ENCODE data around the gene DCT. TPM values are rescaled to one million over a fixed set of nuclear protein-coding genes. Genes with fewer than 3 reads are reported as not detected.

DCT gene
- total and polyA plus RNA-seq, 2 of the 8 experiments (the other 6 are each of a cell fraction or from before 2014, with no cell fraction given) = 0.02 TPM; not detected in 1

GRCh38 chr13:94408314-94409036 is 71.0 kb downstream of the DCT start:
- H3K23ac ChIP-seq (ENCODE audit: insufficient read length) = no peak overlapping the region
- CTCF ChIA-PET (ENCODE audit: partially characterized antibody) = interaction anchor here (0.6 to 1.9 kb wide), 3 partner anchors 8 to 1806 kb away, joined by 3 to 6 read pairs (median 4); no protein-coding TSS in a partner anchor
- no peak for FAIRE-seq
- no peak for TF ChIP-seq RFX5 (IDR thresholded peaks at IDR 0.05; ENCODE audit: borderline replicate concordance, low read depth, low read length)
- TF ChIP-seq POLR2AphosphoS5 (IDR thresholded peaks at IDR 0.05; ENCODE audit: low read depth, low read length) = no peak
- TF ChIP-seq NANOG (IDR thresholded peaks at IDR 0.05; ENCODE audit: insufficient read depth, low read depth, low read length, poor library complexity, severe bottlenecking) = no peak
- no peak for TF ChIP-seq POU5F1 (IDR thresholded peaks at IDR 0.05; ENCODE audit: low read depth, low read length)
- no peak for TF ChIP-seq E2F6 (IDR thresholded peaks at IDR 0.05)
- no peak for TF ChIP-seq RXRA (IDR thresholded peaks at IDR 0.05; ENCODE audit: insufficient read depth, low read depth, low read length)
- no peak for TF ChIP-seq SAP30 (IDR thresholded peaks at IDR 0.05; ENCODE audit: insufficient read depth, insufficient replicate concordance, low read length)
- TF ChIP-seq CHD2 (IDR thresholded peaks at IDR 0.05; ENCODE audit: low read length) = no peak
- TF ChIP-seq CREB1 (IDR thresholded peaks at IDR 0.05) = no peak
- no peak for TF ChIP-seq MAX (IDR thresholded peaks at IDR 0.05)
- no peak for TF ChIP-seq SIRT6 (IDR thresholded peaks at IDR 0.05; ENCODE audit: low read length)
- TF ChIP-seq BRCA1 (IDR thresholded peaks at IDR 0.05; ENCODE audit: low read depth, low read length) = no peak
- no peak for TF ChIP-seq SP2 (IDR thresholded peaks at IDR 0.05; ENCODE audit: low read length)

More at GRCh38 chr13:94408314-94409036, 71.0 kb downstream of the DCT start:
- Histone ChIP-seq H2BK12ac (ENCODE audit: low read depth, low read length) (no peak overlapping the region), H3K27me3 (replicated peaks in 1 of 4; ENCODE audit: control insufficient read depth in 3 of 4, extremely low read depth in 1 of 4, insufficient read depth in 3 of 4, low read length in 3 of 4) (peaks cover 0 to 1% (median 0%) of the 10 kb centered on the region in 4 experiments; a peak in 1 of 7 replicates), H3K79me2 (ENCODE audit: control insufficient read depth in 1 of 2, insufficient read depth in 2 of 2, low read length in 2 of 2) (no peaks in the 10 kb centered on the region), H3K27ac (ENCODE audit: low read depth, low read length) (no peak overlapping the region), H2BK5ac (ENCODE audit: low read depth, low read length) (no peak overlapping the region), H2AK5ac (ENCODE audit: low read depth, low read length) (no peak overlapping the region), H4K8ac (ENCODE audit: extremely low read depth, insufficient read depth, low read length) (no peak overlapping the region), H3K4me2 (ENCODE audit: insufficient read depth in 1 of 2, low read depth in 2 of 2, low read length in 2 of 2) (no peak overlapping the region), H2BK15ac (ENCODE audit: low read length) (no peak overlapping the region), H3K4me1 (replicated peaks in 1 of 4; ENCODE audit: control insufficient read depth in 3 of 4, insufficient read depth in 4 of 4, low read length in 3 of 4) (no peaks in the 10 kb centered on the region), H2AFZ (ENCODE audit: low read length) (no peak overlapping the region), H3K9ac (replicated peaks in 1 of 4; ENCODE audit: extremely low read depth in 1 of 4, low read depth in 3 of 4, low read length in 3 of 4) (no peak overlapping the region), H3K14ac (ENCODE audit: insufficient read length) (no peak overlapping the region), H3K23me2 (ENCODE audit: low read depth, low read length) (no peaks in the 10 kb centered on the region), H3K9me3 (ENCODE audit: insufficient read depth in 2 of 2, low read depth in 1 of 2, low read length in 1 of 2) (peaks cover 0 to 6% of the 10 kb centered on the region in 2 experiments; a peak in 2 of 4 replicates), H3K4me3 (ENCODE audit: extremely low read depth in 1 of 4, insufficient read depth in 2 of 4, low read depth in 3 of 4, low read length in 4 of 4) (no peak overlapping the region), H3K4ac (replicated peaks; ENCODE audit: insufficient read length, low read depth, low read length) (no peak overlapping the region), H4K5ac (ENCODE audit: insufficient read length, low read depth, low read length) (no peak overlapping the region), H2BK20ac (ENCODE audit: low read length) (no peak overlapping the region), H3K79me1 (ENCODE audit: low read depth, low read length) (no peaks in the 10 kb centered on the region), H3K18ac (ENCODE audit: extremely low read depth, low read length) (no peak overlapping the region), H4K20me1 (replicated peaks in 1 of 2; ENCODE audit: control insufficient read depth in 1 of 2, insufficient read depth in 2 of 2, low read length in 2 of 2) (no peaks in the 10 kb centered on the region), H3K56ac (replicated peaks; ENCODE audit: insufficient read length, low read depth, low read length) (no peak overlapping the region), H4K91ac (replicated peaks; ENCODE audit: insufficient read length, low read length) (no peak overlapping the region), H3K36me3 (ENCODE audit: control insufficient read depth in 2 of 4, insufficient read depth in 4 of 4, low read length in 3 of 4) (no peaks in the 10 kb centered on the region), H2BK120ac (replicated peaks; ENCODE audit: low read depth, low read length) (no peak overlapping the region)
- DNase-seq (ENCODE audit: low read depth in 1 of 2, low spot score in 2 of 2) = no peak
- 95% methylated on average over 7 of the region's 7 CpGs; no CpG with 5 or more reads in 1 of the 2 experiments for WGBS, 2 experiments (ENCODE audit: extremely low coverage in 1 of 2, insufficient coverage in 1 of 2, insufficient read length in 1 of 2, insufficient replicate concordance in 2 of 2, low coverage in 1 of 2, low lambda C conversion rate in 2 of 2, missing lambda C conversion rate in 1 of 2)
- POLR2A ChIA-PET (ENCODE audit: partially characterized antibody) = no interaction called here

Measured in H1 (cell line).